GM10266 (cell line): ENCODE measurements around the gene ZEB2.

Experiments used
- DNase-seq: peaks from one replicate; pipeline ENCODE4 v3.0.0; 2012; ENCODE audit errors: extremely low spot score
- CTCF ChIP-seq: IDR thresholded peaks from 2 replicates; pipeline ENCODE4 v1.5.1; 2012; ENCODE audit warnings: mild to moderate bottlenecking, low read depth; ENCODE audit not compliant: control insufficient read depth, insufficient read depth; ENCODE audit errors: missing control alignments

Gene ZEB2

GRCh38 chr2:144443837-144444817 is 75.8 kb downstream of the ZEB2 start:
- DNase-seq, result no peak
- no peak for TF ChIP-seq CTCF

- no peak for TF ChIP-seq CTCF
- no peak for DNase-seq
Measured at GRCh38 chr2:144441711-144442141, 78.2 kb downstream of the ZEB2 start.

- no peak for TF ChIP-seq CTCF
- DNase-seq, result no peak
Measured at GRCh38 chr2:144439993-144440392, 79.9 kb downstream of the ZEB2 start.

- TF ChIP-seq CTCF, result no peak
- no peak for DNase-seq
Measured at GRCh38 chr2:144438801-144439631, 80.9 kb downstream of the ZEB2 start.

- no peak for TF ChIP-seq CTCF
- DNase-seq, result no peak
Measured at GRCh38 chr2:144437636-144438035, 82.3 kb downstream of the ZEB2 start.

- no peak for DNase-seq
- TF ChIP-seq CTCF, result no peak
Measured at GRCh38 chr2:144434425-144435222, 85.3 kb downstream of the ZEB2 start.
